ENCODE measurements around the gene CCT4.
"Not testable (repeated sequence)": the region's sequence is repeated elsewhere in the genome, so short reads cannot be mapped to it uniquely, and the experiment has no call there.

The CCT4 gene

GRCh38 chr2:61888267-61889055 lies at the start of gene CCT4:
Gene CCT4 (minus strand): TSS chr2:61888656. CDS start chr2:61888507, 149 bp downstream.
- H3K9ac ChIP-seq (ENCODE audit: low read depth, low read length), result peak within 1 kb of the TSS; percentile 100
- peak within 1 kb of the TSS; percentile 100 for H3K4me3 ChIP-seq (ENCODE audit: low read length)
- no peaks in the 10 kb centered on the region for H3K4me1 ChIP-seq (ENCODE audit: insufficient read depth, low read length)
- H3K27ac ChIP-seq (ENCODE audit: low read length), result peak within 1 kb of the TSS; percentile 89
- H3K36me3 ChIP-seq (ENCODE audit: insufficient read depth, low read depth, low read length), result peaks cover 30% of the 10 kb centered on the region
- H3K9me3 ChIP-seq (ENCODE audit: insufficient read depth, low read depth, low read length), result no peaks in the 10 kb centered on the region
- H3K27me3 ChIP-seq (ENCODE audit: insufficient read depth, low read length), result no peaks in the 10 kb centered on the region

DNA sequence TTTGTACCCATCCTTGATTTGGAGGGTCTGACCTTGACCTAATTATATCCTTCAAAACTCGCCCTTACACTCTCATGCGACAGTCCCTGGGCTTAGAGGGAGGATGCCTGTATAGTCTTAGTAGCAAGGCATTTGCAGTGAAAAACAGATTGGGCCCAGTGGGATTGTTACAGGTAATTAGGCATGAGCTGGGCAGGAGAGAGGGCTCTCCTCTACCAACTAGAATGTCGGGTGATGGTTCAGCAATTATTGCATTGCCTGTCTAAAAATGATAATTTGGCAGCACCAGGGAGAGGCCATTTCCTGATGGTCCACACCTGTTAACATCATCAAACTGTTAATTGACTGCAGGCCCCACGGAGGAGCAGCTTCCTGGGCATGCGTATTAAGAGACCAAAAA lies 49.4 kb upstream of the CCT4 start:
- Histone ChIP-seq H3K9me3 (ENCODE audit: insufficient read depth, low read depth, low read length) (no peaks in the 10 kb centered on the region), H3K27ac (ENCODE audit: low read length) (no peak overlapping the region), H3K27me3 (ENCODE audit: insufficient read depth, low read length) (no peaks in the 10 kb centered on the region), H3K4me3 (ENCODE audit: low read length) (no peak overlapping the region), H3K36me3 (ENCODE audit: insufficient read depth, low read depth, low read length) (no peaks in the 10 kb centered on the region), H3K4me1 (ENCODE audit: insufficient read depth, low read length) (no peaks in the 10 kb centered on the region), H3K9ac (ENCODE audit: low read depth, low read length) (no peak overlapping the region)

GRCh38 chr2:61937098-61937497 lies 48.6 kb upstream of the CCT4 start:
- no peaks in the 10 kb centered on the region for H3K27me3 ChIP-seq (ENCODE audit: insufficient read depth, low read length)

GRCh38 chr2:61928826-61929461 lies 40.5 kb upstream of the CCT4 start:
- Histone ChIP-seq H3K9ac (ENCODE audit: low read depth, low read length) (no peak overlapping the region), H3K4me1 (ENCODE audit: insufficient read depth, low read length) (peaks cover 9% of the 10 kb centered on the region; the same call in 1 of the 2 replicates), H3K36me3 (ENCODE audit: insufficient read depth, low read depth, low read length) (no peaks in the 10 kb centered on the region), H3K27me3 (ENCODE audit: insufficient read depth, low read length) (no peaks in the 10 kb centered on the region), H3K9me3 (ENCODE audit: insufficient read depth, low read depth, low read length) (peaks cover 10% of the 10 kb centered on the region; the same call in 1 of the 2 replicates), H3K4me3 (ENCODE audit: low read length) (no peak overlapping the region), H3K27ac (ENCODE audit: low read length) (peak overlapping the region; percentile 31)

More at GRCh38 chr2:61937098-61937497, 48.6 kb upstream of the CCT4 start:
- H3K4me1 ChIP-seq (ENCODE audit: insufficient read depth, low read length), result no peaks in the 10 kb centered on the region
- 0 out of 2 replicates have a peak, but pooled peaks cover 4% of the 10 kb centered on the region for H3K9me3 ChIP-seq (ENCODE audit: insufficient read depth, low read depth, low read length)
- H3K27ac ChIP-seq (ENCODE audit: low read length), result no peak overlapping the region
- H3K9ac ChIP-seq (ENCODE audit: low read depth, low read length), result no peak overlapping the region
- no peak overlapping the region for H3K4me3 ChIP-seq (ENCODE audit: low read length)
- no peaks in the 10 kb centered on the region for H3K36me3 ChIP-seq (ENCODE audit: insufficient read depth, low read depth, low read length)

GRCh38 chr2:61926531-61927477 lies 38.3 kb upstream of the CCT4 start:
- peaks cover 6% of the 10 kb centered on the region; the same call in 1 of the 2 replicates for H3K9me3 ChIP-seq (ENCODE audit: insufficient read depth, low read depth, low read length)
- H3K9ac ChIP-seq (ENCODE audit: low read depth, low read length), result peak overlapping the region; percentile 47; the same call in 1 of the 2 replicates
- peak overlapping the region; percentile 14 for H3K27ac ChIP-seq (ENCODE audit: low read length)
- H3K27me3 ChIP-seq (ENCODE audit: insufficient read depth, low read length), result no peaks in the 10 kb centered on the region
- 0 out of 2 replicates have a peak overlapping the region, but pooled peaks have one; percentile 36 for H3K4me3 ChIP-seq (ENCODE audit: low read length)
- no peaks in the 10 kb centered on the region for H3K36me3 ChIP-seq (ENCODE audit: insufficient read depth, low read depth, low read length)
- peaks cover 9% of the 10 kb centered on the region; the same call in 1 of the 2 replicates for H3K4me1 ChIP-seq (ENCODE audit: insufficient read depth, low read length)

DNA sequence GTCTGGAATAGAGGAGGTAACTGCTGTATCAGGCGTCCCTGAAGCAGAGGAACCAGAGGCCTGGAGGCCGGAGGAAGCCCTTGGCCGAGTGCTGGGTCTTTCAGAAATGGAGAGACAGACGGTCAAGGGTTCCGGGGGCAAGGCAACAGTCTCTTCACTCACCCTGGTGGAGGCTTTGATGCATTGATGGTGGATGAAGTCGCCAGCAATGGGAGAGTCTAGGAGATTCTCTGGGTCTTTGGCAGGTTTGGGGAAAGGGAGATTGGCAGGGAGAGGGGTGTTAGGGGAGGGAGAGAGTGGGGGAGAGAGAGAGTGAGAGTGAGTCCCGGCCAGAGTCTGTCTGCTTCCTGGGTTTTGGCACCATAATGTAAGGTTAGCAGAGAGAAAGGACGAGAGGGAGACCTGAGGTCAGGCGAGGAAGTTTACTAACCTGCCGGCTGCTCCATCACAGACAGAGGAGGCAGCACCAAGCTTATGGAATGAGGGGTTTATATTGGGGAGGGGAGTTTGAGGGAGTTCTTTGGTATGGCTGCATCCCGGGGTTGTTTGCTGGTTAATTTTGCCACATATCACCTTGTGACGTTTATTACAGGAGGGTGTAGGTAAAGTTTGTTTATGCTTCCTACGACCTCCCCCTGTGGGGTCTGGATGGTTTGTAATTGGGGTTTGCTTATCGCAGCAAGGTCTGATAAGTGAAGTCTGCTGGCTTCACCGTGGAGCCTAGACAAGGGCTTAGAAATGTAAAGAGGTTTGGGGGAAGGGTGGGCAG lies 36.6 kb upstream of the CCT4 start:
- H3K27ac ChIP-seq (ENCODE audit: low read length), result no peak overlapping the region
- H3K4me1 ChIP-seq (ENCODE audit: insufficient read depth, low read length), result peaks cover 9% of the 10 kb centered on the region; the same call in 1 of the 2 replicates
- no peaks in the 10 kb centered on the region for H3K36me3 ChIP-seq (ENCODE audit: insufficient read depth, low read depth, low read length)
- peak overlapping the region; percentile 56; the same call in 1 of the 2 replicates for H3K4me3 ChIP-seq (ENCODE audit: low read length)
- peaks cover 6% of the 10 kb centered on the region; the same call in 1 of the 2 replicates for H3K9me3 ChIP-seq (ENCODE audit: insufficient read depth, low read depth, low read length)
- peak overlapping the region; percentile 29; the same call in 1 of the 2 replicates for H3K9ac ChIP-seq (ENCODE audit: low read depth, low read length)
- no peaks in the 10 kb centered on the region for H3K27me3 ChIP-seq (ENCODE audit: insufficient read depth, low read length)

DNA sequence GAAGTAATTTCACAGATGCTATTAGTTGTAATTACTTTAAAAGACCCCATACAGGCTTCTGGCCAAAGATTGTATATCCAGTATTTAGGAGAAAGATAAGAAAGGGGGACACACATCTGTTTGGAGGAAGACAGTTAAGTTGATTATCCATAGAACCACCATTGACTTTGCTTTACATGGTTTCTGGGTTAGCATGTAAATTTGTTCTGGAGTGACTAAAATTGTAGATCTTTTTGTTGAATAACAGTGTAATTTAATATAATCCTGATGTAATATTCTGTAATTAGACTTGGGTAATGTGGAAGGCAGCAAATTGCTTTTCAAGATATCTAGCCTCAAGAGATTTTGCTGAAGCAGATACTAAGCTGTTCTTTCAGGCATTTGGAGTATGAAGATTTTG lies 34.3 kb upstream of the CCT4 start:
- H3K4me3 ChIP-seq (ENCODE audit: low read length), result no peak overlapping the region
- no peak overlapping the region for H3K9ac ChIP-seq (ENCODE audit: low read depth, low read length)
- H3K27ac ChIP-seq (ENCODE audit: low read length), result no peak overlapping the region
- no peaks in the 10 kb centered on the region for H3K27me3 ChIP-seq (ENCODE audit: insufficient read depth, low read length)
- peaks cover 9% of the 10 kb centered on the region; the same call in 1 of the 2 replicates for H3K4me1 ChIP-seq (ENCODE audit: insufficient read depth, low read length)
- no peaks in the 10 kb centered on the region for H3K36me3 ChIP-seq (ENCODE audit: insufficient read depth, low read depth, low read length)
- peaks cover 6% of the 10 kb centered on the region; the same call in 1 of the 2 replicates for H3K9me3 ChIP-seq (ENCODE audit: insufficient read depth, low read depth, low read length)

DNA sequence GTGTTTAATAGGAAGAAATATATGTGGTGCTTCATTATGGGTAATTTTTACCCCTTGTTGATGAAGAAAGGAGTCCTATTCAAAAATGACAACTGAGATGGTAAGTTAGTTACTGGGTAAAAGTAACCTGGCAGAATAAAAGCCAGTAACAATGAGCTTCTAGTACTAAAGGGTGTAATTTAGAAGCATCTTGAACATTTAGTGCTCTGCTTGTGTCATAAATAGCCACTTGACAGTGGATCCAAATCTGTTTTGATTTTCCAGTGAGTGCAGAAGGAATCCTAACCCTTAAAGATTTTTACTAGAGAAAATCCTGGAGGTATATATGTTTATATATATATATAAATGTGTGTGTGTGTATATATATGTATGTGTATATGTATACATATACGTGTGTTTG lies 32.1 kb upstream of the CCT4 start:
- no peaks in the 10 kb centered on the region for H3K9me3 ChIP-seq (ENCODE audit: insufficient read depth, low read depth, low read length)
- H3K4me3 ChIP-seq (ENCODE audit: low read length), result no peak overlapping the region
- H3K27me3 ChIP-seq (ENCODE audit: insufficient read depth, low read length), result no peaks in the 10 kb centered on the region
- H3K27ac ChIP-seq (ENCODE audit: low read length), result no peak overlapping the region
- no peak overlapping the region for H3K9ac ChIP-seq (ENCODE audit: low read depth, low read length)
- no peaks in the 10 kb centered on the region for H3K36me3 ChIP-seq (ENCODE audit: insufficient read depth, low read depth, low read length)
- H3K4me1 ChIP-seq (ENCODE audit: insufficient read depth, low read length), result no peaks in the 10 kb centered on the region; the same call in 1 of the 2 replicates

DNA sequence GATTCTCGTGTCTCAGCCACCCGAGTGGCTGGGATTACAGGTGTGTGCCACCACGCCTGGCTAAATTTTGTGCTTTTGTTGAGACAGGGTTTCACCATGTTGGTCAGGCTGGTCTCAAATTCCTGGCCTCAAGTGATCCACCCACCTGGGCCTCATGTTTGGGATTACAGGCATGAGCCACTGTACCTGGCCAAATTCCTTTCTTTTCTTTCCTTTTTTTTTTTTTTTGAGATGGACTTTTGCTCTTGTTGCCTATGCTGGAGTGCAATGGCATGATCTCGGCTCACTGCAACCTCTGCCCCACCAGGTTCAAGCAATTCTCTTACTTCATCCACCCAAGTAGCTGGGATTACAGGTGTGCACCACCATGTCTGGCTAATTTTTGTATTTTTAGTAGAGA lies 26.3 kb upstream of the CCT4 start:
- H3K9ac ChIP-seq (ENCODE audit: low read depth, low read length); H3K27me3 ChIP-seq (ENCODE audit: insufficient read depth, low read length); H3K36me3 ChIP-seq (ENCODE audit: insufficient read depth, low read depth, low read length); H3K4me1 ChIP-seq (ENCODE audit: insufficient read depth, low read length); H3K27ac ChIP-seq (ENCODE audit: low read length); H3K4me3 ChIP-seq (ENCODE audit: low read length); H3K9me3 ChIP-seq (ENCODE audit: insufficient read depth, low read depth, low read length): not testable (repeated sequence)

- H3K9ac ChIP-seq (ENCODE audit: low read depth, low read length), result no peak overlapping the region
- H3K9me3 ChIP-seq (ENCODE audit: insufficient read depth, low read depth, low read length), result no peaks in the 10 kb centered on the region
- H3K27ac ChIP-seq (ENCODE audit: low read length), result no peak overlapping the region
- no peaks in the 10 kb centered on the region for H3K27me3 ChIP-seq (ENCODE audit: insufficient read depth, low read length)
- no peak overlapping the region for H3K4me3 ChIP-seq (ENCODE audit: low read length)
- H3K36me3 ChIP-seq (ENCODE audit: insufficient read depth, low read depth, low read length), result no peaks in the 10 kb centered on the region
- H3K4me1 ChIP-seq (ENCODE audit: insufficient read depth, low read length), result no peaks in the 10 kb centered on the region; the same call in 1 of the 2 replicates
These were observed 23.1 kb upstream of the CCT4 start for GRCh38 chr2:61911510-61911909.
